SU-DHL-6 (cell line): ENCODE data around the gene TLCD3A.

Experiments used
- H2AFZ ChIP-seq: fragments of 200-600 bp; sonication (generic); 2 replicates; pipeline ENCODE4 v1.6.1; 2014; ENCODE audit warnings: low read depth, mild to moderate bottlenecking, moderate library complexity, mixed read lengths, antibody characterized with exemption, low read length; ENCODE audit not compliant: severe bottlenecking
- H3F3A ChIP-seq: fragments of 200-600 bp; shearing (Covaris generic); 2 replicates; pipeline ENCODE4 v1.6.0; 2016; ENCODE audit warnings: antibody characterized with exemption, mild to moderate bottlenecking; ENCODE audit not compliant: insufficient read depth
- H3K27ac ChIP-seq: fragments of 200-600 bp; sonication (generic); 2 replicates; pipeline ENCODE4 v1.5.1; 2016; ENCODE audit warnings: low read depth, mild to moderate bottlenecking, low read length, moderate library complexity, mixed read lengths
- H3K27me3 ChIP-seq: fragments of 200-600 bp; sonication (generic), shearing (Covaris generic); 2 replicates; pipeline ENCODE4 v1.6.0; 2014; ENCODE audit warnings: mild to moderate bottlenecking, low read length
- H3K36me3 ChIP-seq: fragments of 200-600 bp; sonication (generic); 2 replicates; pipeline ENCODE4 v1.6.1; 2014; ENCODE audit warnings: mild to moderate bottlenecking, low read length, mixed read lengths
- H3K4me2 ChIP-seq: fragments of 300-600, 200-600 bp; shearing (Covaris generic), sonication (generic); 2 replicates; pipeline ENCODE4 v1.6.0; 2014; ENCODE audit warnings: low read length, low read depth, mild to moderate bottlenecking; ENCODE audit not compliant: poor library complexity, severe bottlenecking
- H3K4me3 ChIP-seq: fragments of 200-600 bp; sonication (generic); 2 replicates; pipeline ENCODE4 v1.5.1; 2014; ENCODE audit warnings: antibody characterized with exemption, low read length, mild to moderate bottlenecking, mixed read lengths; ENCODE audit not compliant: insufficient read depth, poor library complexity, severe bottlenecking
- H3K79me2 ChIP-seq: fragments of 200-600 bp; sonication (generic); 2 replicates; pipeline ENCODE4 v1.6.1; 2014; ENCODE audit warnings: mild to moderate bottlenecking, low read length, moderate library complexity; ENCODE audit not compliant: insufficient read depth
- H3K9ac ChIP-seq: fragments of 200-600 bp; sonication (generic); 2 replicates; pipeline ENCODE4 v1.7.0; 2014; ENCODE audit warnings: mild to moderate bottlenecking, low read length
- H3K9me2 ChIP-seq: fragments of 200-600 bp; sonication (generic); replicated peaks from 2 replicates; pipeline ENCODE4 v1.6.1; 2014; ENCODE audit warnings: low read length; ENCODE audit not compliant: insufficient read depth
- H3K9me3 ChIP-seq: fragments of 200-600 bp; sonication (generic); 2 replicates; pipeline ENCODE4 v1.6.1; 2014; ENCODE audit warnings: low read length, mixed read lengths; ENCODE audit not compliant: insufficient read depth
- H4K20me1 ChIP-seq: fragments of 200-600 bp; sonication (generic); 2 replicates; pipeline ENCODE4 v1.6.1; 2014; ENCODE audit warnings: low read depth, mild to moderate bottlenecking, antibody characterized with exemption, low read length, moderate library complexity, mixed read lengths
- EZH2phosphoT487 ChIP-seq: fragments of 200-600 bp; sonication (generic), shearing (Covaris generic); conservative IDR thresholded peaks from 2 replicates; pipeline ENCODE4 v1.6.1; 2018; ENCODE audit warnings: mild to moderate bottlenecking, antibody characterized with exemption, low read length, moderate library complexity, mixed read lengths
- TF ChIP-seq, protein P1 (sequence below): fragments of 200-600 bp; sonication (generic); IDR thresholded peaks from one replicate; pipeline ENCODE4 v1.5.1; 2017; ENCODE audit warnings: antibody characterized with exemption, mild to moderate bottlenecking, low read length, moderate library complexity; ENCODE audit not compliant: insufficient read depth, poor library complexity, severe bottlenecking

TLCD3A gene

DNA sequence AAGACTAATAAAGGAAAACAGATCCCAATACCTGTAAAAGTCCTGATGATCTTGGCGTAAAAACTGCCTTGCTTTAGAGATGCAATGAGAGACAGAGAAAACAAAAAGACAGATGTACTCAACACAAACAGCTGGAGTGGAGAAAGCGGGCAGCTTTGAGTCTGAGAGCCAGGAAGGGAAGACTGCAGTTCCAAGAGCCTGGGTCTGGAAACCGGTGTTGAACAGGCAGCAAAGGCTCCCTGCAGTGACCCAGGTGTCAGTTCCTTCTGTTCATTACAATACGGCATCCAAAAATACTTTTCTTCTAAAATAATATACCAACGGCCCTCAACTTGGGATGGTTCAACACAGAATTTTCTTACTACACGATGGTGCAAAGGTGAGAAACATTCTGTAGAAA, 47.4 kb upstream of the TLCD3A start:
- no peak overlapping the region for H3K9ac ChIP-seq
- no peaks in the 10 kb centered on the region for H3K9me3 ChIP-seq
- H3K27ac ChIP-seq: no peak overlapping the region
- H3K4me3 ChIP-seq: no peak overlapping the region
- TF ChIP-seq, protein P1, sequence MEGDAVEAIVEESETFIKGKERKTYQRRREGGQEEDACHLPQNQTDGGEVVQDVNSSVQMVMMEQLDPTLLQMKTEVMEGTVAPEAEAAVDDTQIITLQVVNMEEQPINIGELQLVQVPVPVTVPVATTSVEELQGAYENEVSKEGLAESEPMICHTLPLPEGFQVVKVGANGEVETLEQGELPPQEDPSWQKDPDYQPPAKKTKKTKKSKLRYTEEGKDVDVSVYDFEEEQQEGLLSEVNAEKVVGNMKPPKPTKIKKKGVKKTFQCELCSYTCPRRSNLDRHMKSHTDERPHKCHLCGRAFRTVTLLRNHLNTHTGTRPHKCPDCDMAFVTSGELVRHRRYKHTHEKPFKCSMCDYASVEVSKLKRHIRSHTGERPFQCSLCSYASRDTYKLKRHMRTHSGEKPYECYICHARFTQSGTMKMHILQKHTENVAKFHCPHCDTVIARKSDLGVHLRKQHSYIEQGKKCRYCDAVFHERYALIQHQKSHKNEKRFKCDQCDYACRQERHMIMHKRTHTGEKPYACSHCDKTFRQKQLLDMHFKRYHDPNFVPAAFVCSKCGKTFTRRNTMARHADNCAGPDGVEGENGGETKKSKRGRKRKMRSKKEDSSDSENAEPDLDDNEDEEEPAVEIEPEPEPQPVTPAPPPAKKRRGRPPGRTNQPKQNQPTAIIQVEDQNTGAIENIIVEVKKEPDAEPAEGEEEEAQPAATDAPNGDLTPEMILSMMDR: no peak
- no peak for TF ChIP-seq EZH2phosphoT487
- no peak overlapping the region for H3K4me2 ChIP-seq
- no peaks in the 10 kb centered on the region for H3K36me3 ChIP-seq
- no peaks in the 10 kb centered on the region for H3K27me3 ChIP-seq
- no peaks in the 10 kb centered on the region for H4K20me1 ChIP-seq
- 0 out of 2 replicates have a peak, but pooled peaks cover 7% of the 10 kb centered on the region for H3K79me2 ChIP-seq
- no peaks in the 10 kb centered on the region for H3K9me2 ChIP-seq
- H2AFZ ChIP-seq: no peak overlapping the region
- H3F3A ChIP-seq: no peaks in the 10 kb centered on the region

DNA sequence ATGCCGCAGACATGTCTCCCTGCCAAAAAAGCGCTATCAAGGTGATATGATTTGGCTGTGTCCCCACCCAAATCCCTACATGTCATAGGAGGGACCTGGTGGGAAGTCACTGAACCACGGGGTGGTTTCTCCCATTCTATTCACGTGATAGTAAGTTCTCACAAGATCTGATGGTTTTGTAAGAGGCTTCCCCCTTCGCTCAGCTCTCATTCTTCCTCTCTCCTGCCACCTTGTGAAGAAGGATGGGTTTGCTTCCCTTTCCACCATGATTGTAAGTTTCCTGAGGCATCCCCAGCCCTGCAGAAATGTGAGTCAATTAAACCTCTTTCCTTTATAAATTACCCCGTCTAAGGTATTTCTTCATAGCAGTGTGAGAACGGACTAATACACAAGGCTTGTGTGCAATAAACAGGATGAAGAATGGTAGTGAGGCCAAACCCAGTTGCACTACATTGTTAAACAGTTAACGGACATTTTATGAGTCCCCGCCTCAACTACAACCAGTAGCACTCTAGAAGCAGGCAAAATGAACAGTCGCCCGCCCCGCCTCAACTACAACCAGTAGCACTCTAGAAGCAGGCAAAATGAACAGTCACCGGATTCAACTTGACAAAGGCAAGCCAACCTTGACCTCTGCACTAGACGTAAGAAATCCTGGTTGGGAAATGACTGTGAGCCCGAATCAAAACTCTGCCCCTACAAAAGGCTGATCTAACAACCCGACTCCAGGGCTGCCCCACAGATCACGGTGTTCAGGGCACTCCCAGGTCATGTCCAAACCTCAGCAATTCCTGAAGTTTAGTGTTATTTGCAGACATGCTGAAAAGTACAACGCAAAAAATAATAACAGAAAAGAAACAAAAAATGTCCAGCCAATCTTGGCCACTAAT, 44.1 kb upstream of the TLCD3A start:
- no peaks in the 10 kb centered on the region for H3K36me3 ChIP-seq
- no peaks in the 10 kb centered on the region for H3K9me2 ChIP-seq
- TF ChIP-seq EZH2phosphoT487: no peak
- H3K4me2 ChIP-seq: no peak overlapping the region
- no peaks in the 10 kb centered on the region for H3K9me3 ChIP-seq
- H3K27me3 ChIP-seq: no peaks in the 10 kb centered on the region
- H3K27ac ChIP-seq: no peak overlapping the region
- no peak overlapping the region for H2AFZ ChIP-seq
- no peaks in the 10 kb centered on the region for H3K79me2 ChIP-seq
- H3K4me3 ChIP-seq: no peak overlapping the region
- no peak overlapping the region for H3K9ac ChIP-seq
- H3F3A ChIP-seq: no peaks in the 10 kb centered on the region
- H4K20me1 ChIP-seq: no peaks in the 10 kb centered on the region

DNA sequence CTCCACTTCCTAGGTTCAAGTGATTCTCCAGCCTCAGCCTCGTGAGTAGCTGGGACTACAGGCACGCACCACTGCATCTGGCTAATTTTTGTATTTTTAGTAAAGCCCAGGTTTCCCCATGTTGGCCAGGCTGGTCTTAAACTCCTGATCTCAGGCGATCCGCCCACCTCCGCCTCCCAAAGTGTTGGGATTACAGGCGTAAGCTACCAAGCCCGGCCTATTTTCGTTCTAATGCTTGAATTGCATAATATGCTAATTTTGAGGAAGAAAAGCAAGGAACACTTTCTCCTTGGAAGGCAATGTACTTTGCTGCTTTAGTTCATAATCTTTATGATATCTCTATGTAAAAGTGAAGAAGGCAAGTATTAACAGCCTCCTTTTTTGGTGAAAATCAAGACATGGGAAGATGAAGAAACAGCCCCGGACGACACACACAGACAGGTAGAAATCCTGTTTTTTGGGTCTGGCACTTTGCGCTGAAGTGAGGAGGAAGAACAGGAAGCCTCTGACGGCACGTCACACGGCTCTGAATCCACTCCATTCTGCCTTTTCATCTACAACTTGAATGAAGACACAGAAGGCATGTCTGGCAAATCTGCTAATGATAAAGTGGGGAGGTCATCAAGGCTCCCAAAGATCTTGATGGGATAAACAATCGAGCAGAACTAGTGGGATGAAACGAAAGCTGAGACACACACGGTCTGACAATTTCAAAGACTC, 42.7 kb upstream of the TLCD3A start:
- H3K9ac ChIP-seq: no peak overlapping the region
- TF ChIP-seq, protein P1: no peak
- no peak for TF ChIP-seq EZH2phosphoT487
- H3K36me3 ChIP-seq: no peaks in the 10 kb centered on the region
- H3K27ac ChIP-seq: no peak overlapping the region
- H3K27me3 ChIP-seq: no peaks in the 10 kb centered on the region
- no peaks in the 10 kb centered on the region for H4K20me1 ChIP-seq
- no peak overlapping the region for H3K4me3 ChIP-seq
- no peaks in the 10 kb centered on the region for H3K9me3 ChIP-seq
- H3K4me2 ChIP-seq: no peak overlapping the region
- H3K79me2 ChIP-seq: no peaks in the 10 kb centered on the region
- H3K9me2 ChIP-seq: no peaks in the 10 kb centered on the region
- H2AFZ ChIP-seq: no peak overlapping the region
- no peaks in the 10 kb centered on the region for H3F3A ChIP-seq
